GM18519 (cell line): ENCODE data around the gene ARID1A.

Experiments used
- ATAC-seq: cut with Tn5 transposase; IDR thresholded peaks from one replicate; pipeline ENCODE4 v1.9.1; 2021; ENCODE audit warnings: mild to moderate bottlenecking, moderate library complexity; ENCODE audit not compliant: unreplicated experiment, low FRiP score

Gene ARID1A

DNA sequence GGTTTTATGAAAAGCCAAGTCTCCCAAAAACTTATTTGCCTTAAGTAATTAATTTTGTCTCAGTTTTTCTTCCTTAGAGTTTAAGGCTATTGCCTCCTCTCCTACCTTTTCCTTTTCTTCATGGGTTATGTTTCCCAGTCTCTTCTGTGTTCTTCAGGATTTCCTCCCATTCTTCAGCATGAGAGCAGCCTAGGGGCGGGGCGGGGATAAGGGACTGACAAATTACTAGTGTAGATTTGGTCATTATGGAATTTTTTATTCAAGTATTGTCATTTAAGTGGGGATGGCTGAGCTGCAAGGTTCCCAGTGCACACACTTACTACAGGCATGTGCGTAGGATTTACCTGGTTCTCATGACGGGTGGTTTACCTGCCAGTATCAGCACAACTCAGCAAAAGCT lies 56.7 kb downstream of the ARID1A start:
- ATAC-seq: no peak

DNA sequence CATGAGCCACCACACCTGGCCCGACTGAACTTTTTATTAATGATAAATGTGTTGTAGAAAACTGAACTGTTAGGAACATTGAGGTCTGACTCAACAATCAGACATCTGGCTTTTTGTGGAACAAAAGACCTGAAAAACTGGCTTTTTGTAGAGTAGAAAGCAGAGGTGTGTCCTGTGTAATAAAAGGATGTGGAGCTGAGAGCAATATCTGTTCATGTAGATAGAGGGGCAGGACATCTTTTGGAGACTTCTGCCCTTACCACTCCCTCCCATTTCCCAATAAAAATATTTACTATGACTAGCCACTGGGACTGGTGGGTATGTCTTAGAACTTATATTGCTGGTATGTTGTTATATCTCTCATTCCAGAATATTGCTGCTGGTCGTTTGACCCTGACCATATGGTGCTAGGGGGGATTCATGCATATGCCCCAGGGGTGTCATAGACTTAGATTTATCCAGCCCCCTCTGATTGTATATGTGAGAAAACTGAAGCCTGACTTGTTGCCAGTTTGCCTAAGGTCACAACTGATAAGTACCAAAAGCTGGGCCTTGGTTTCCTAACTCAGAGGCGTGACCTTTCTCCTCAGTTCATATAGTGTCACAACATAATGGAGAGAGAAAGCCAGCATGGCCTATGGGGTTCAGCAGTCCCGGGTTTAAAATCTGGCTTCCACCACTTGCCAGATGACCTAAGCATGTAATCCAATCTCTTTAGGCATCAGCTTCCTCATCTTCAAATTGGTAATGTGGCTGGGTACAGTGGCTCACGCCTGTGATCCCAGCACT lies 58.5 kb downstream of the ARID1A start:
- ATAC-seq: no peak

- no peak for ATAC-seq
Observed at GRCh38 chr1:26758358-26758757, 62.5 kb downstream of the ARID1A start.

DNA sequence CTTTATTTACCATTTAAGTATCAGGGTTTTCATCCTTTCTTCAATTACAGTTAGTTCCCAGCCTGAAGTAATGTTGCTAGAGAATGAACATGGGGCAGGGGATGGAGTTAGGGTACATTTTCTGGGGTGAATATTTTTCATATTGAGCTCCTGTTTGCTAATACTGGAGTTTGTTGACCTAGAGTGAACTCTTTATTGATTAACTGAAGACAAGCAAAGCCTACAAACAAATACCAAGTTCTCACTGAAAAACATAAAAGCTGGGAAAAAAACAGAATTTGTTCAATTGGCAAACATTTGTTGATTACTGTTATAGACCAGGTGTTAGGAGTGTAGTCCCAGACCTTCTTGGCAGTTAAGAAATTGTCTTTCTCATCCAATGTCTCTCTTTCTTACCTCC lies 63.7 kb downstream of the ARID1A start:
- no peak for ATAC-seq

DNA sequence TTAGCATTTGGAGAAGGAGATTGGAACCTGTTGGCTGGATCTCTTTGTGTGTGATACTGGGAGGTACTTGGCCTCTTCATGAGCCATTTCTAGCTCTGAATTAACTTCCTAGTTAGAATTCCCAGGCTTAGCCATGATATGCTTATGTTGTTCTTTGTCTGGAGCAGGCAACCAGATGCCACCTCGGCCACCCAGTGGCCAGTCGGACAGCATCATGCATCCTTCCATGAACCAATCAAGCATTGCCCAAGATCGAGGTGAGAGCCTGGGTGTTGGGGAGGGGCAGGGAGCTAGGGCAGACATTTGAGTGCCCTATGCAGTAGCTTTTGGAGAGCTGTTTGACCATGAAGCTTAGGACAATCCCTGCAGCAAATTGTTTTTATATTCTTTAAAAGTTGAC lies 65.4 kb downstream of the ARID1A start:
- no peak for ATAC-seq

- no peak for ATAC-seq
Observed at GRCh38 chr1:26767714-26768113, 71.9 kb downstream of the ARID1A start.

DNA sequence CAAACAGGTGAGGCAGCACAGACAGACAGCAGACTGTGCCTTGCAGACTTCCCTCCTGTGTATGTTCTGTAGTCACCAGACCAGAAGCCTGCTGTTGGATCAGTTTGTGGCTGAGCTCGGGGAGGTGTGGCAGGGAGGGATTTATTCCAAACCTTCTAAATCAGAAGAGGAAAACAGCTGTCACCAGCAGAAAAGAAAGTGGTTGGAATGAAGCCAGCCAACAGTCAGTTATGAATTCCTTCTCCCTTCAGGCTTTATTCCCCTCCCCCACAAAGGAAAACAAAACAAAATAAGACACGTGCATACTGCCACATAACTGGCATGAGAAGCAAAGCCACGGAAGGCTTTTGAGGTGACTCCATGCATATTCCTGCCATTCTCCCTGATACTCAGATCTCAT lies 72.9 kb downstream of the ARID1A start:
- no peak for ATAC-seq

DNA sequence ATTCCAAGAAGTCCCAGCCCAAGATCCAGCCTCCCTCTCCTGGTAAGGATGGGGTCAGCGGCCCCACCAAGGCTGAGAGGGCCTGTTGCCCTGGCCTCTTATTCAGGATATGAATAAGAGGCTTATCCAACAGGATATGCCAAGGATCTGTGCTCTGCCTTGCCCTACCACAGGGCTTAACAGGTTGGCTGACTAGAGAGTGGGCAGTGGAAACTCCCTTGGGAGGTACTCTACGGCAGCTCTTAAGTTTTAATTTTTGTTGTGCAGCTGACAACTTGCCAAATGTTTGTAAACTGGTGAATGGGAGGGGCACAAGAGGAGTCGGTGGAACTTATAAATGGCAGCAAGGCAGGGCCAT lies 75.4 kb downstream of the ARID1A start:
- ATAC-seq: no peak

DNA sequence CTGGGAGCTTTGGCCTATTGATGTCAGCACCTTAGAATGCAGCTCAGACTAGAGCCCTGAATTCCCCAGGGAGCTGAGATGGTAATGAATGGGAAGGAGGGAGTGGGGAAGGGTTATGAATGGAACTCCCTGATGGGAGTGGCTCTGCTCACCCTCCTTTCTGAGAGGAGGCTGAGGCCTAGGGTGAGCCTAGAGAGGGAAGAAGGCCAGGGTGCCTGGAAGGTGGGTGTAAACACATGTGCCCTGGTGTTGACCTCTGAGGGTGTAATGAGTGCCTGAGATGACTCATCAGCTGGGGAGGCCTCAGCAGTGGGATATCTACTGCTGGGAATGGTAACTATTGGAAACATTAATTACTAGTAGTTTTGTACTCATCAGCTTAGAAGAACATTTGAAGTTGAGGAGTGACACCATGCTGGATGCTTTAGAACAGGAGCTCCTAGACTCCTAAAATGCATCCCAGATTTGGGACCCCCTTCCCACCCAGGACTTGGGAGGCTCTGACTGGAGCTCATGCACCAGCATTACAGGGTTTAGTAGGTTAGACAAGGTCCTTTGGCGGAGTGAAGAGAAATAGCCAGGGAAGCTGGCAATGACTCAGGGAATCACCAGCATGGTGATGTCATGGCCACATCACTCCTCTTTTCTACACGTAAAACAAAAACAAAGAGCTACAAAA lies 76.0 kb downstream of the ARID1A start:
- no peak for ATAC-seq

DNA sequence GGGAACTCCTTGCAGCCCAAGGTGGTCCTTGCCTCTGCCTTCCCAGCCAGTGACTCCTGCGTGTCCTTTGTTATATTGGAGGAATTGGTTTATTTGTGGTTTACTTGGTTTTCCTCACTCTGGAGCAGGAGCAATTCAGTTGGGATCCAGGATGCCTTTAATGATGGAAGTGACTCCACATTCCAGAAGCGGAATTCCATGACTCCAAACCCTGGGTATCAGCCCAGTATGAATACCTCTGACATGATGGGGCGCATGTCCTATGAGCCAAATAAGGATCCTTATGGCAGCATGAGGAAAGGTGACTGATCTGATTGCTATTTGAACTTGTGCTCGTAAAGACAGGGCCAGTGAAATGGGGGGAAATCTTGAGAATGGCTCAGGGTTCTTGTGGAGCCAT lies 76.9 kb downstream of the ARID1A start:
- no peak for ATAC-seq

GRCh38 chr1:26774462-26774861 lies 78.6 kb downstream of the ARID1A start:
- no peak for ATAC-seq

- ATAC-seq: no peak
Observed at GRCh38 chr1:26775666-26776065, 79.9 kb downstream of the ARID1A start.

- ATAC-seq: no peak
Observed at GRCh38 chr1:26779098-26779668, 83.4 kb downstream of the ARID1A start.

DNA sequence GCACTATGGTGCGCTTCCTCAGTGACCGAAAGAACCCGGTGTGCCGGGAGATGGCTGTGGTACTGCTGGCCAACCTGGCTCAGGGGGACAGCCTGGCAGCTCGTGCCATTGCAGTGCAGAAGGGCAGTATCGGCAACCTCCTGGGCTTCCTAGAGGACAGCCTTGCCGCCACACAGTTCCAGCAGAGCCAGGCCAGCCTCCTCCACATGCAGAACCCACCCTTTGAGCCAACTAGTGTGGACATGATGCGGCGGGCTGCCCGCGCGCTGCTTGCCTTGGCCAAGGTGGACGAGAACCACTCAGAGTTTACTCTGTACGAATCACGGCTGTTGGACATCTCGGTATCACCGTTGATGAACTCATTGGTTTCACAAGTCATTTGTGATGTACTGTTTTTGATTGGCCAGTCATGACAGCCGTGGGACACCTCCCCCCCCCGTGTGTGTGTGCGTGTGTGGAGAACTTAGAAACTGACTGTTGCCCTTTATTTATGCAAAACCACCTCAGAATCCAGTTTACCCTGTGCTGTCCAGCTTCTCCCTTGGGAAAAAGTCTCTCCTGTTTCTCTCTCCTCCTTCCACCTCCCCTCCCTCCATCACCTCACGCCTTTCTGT lies 84.6 kb downstream of the ARID1A start:
- ATAC-seq: no peak

GRCh38 chr1:26781206-26781825 lies 85.5 kb downstream of the ARID1A start:
- ATAC-seq: no peak

GRCh38 chr1:26782521-26783212 lies 86.9 kb downstream of the ARID1A start:
- ATAC-seq: no peak

GRCh38 chr1:26783646-26784022 lies 87.8 kb downstream of the ARID1A start:
- no peak for ATAC-seq

DNA sequence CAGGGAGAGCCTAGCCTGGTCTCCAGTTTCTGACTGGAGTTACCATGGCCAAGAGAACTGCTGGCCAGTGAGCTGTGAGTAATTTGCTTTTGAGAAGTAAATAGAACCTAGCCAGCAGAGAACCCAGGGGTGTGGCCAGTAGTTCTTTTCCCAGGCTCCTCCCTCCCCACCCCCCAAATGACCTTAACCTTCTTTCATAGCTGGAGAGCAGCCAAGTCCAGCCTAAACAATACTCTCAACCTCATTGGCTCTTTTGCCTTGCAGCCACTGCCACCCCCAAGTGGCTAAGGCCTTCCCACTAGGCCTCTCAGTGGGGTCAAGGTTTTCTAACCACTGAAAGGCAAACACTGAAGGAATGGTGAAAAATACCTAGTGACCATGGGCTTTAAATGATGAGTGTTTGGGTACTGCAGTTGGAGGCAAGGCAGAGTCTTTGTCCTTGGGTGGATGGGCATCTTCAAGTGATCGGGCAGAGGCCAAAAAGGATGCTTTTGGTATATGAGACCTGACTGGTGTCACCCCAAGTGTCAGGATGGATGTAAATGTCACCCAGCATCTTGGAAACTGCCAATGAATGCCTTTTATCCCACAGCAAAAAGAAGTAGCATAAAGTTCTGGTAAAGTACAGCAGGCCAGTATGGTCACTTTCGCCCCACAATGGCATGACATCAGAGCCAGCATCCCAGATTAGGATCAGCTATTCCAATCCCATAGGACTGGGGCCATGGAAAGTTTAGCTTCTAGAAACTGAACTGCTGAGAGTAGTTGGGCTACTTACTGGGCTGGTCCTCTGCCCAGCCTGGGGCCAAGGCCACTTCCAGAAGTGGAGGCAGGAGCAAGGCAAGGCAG lies 88.4 kb downstream of the ARID1A start:
- no peak for ATAC-seq

DNA sequence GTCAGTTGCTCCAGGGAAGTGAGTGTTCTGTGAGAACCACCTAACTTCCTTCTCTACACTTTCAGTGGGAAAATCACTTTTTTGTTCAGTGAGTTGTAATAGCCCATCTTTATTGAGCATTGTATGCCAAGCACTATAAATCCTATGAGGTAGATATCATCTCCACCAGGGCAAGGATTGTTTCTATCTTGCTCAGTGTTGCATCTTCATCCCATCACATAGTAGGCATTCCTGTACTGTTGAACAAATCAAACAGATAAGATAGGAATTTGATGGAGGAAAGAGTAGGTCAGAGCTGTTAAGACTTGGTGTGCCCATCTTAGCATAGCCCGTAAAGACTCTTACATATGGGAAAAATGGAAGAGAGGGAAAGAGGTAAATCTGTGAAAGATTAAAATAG lies 89.1 kb downstream of the ARID1A start:
- ATAC-seq: no peak
